Measurements from ENCODE around the gene RBM20. TPM values are rescaled to one million over a fixed set of nuclear protein-coding genes. Genes with fewer than 3 reads are reported as not detected.

Gene RBM20
- polyA plus RNA-seq, 1 donor = 0.96 TPM

DNA sequence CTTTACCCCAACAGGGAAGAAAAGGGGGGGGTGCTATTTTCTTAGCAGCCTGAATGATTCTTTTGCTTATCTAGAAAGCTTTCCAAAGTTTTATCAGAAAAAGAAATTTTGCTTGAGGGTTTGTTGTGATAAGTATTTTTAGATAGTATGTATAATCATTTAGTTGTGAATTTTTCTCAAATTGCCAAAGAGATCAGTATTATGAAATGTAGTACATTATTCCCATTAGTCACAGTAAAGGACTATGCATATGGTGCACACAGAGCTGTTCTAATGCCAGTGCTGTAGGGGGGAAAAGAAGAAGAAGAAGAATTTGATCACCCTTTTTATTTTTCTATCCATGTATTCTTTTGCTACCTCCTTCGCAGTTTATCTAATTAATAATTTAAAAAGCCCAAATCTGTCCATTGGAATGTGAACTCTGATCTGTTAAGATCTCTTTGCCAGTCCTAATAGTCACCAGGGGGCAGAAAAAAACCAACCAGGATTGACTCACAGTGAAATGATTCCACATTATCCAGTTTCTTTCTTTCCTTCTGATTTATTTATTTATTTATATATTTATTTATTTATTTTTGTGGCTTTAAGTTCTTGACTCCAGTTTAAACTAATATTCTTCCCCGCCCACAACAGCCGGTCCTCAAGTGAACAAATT, 4.7 kb downstream of the RBM20 start:
- no peak overlapping the region for H3K27ac ChIP-seq (ENCODE audit: low read length)
- DNase-seq = no peak
- H3K4me3 ChIP-seq (ENCODE audit: low read length) = no peak overlapping the region
- no peaks in the 10 kb centered on the region for H3K9me3 ChIP-seq (ENCODE audit: control insufficient read depth, low read depth, low read length)
- H3K4me1 ChIP-seq (ENCODE audit: control insufficient read depth, insufficient read depth, low read length) = peaks cover 3% of the 10 kb centered on the region
- peaks cover 54% of the 10 kb centered on the region for H3K27me3 ChIP-seq (ENCODE audit: control insufficient read depth, insufficient read depth, low read length)
- no peaks in the 10 kb centered on the region for H3K36me3 ChIP-seq (ENCODE audit: control insufficient read depth, insufficient read depth, low read length)
- WGBS (ENCODE audit: insufficient coverage, low lambda C conversion rate) = 100% methylated on average over 1 of the region's 3 CpGs

DNA sequence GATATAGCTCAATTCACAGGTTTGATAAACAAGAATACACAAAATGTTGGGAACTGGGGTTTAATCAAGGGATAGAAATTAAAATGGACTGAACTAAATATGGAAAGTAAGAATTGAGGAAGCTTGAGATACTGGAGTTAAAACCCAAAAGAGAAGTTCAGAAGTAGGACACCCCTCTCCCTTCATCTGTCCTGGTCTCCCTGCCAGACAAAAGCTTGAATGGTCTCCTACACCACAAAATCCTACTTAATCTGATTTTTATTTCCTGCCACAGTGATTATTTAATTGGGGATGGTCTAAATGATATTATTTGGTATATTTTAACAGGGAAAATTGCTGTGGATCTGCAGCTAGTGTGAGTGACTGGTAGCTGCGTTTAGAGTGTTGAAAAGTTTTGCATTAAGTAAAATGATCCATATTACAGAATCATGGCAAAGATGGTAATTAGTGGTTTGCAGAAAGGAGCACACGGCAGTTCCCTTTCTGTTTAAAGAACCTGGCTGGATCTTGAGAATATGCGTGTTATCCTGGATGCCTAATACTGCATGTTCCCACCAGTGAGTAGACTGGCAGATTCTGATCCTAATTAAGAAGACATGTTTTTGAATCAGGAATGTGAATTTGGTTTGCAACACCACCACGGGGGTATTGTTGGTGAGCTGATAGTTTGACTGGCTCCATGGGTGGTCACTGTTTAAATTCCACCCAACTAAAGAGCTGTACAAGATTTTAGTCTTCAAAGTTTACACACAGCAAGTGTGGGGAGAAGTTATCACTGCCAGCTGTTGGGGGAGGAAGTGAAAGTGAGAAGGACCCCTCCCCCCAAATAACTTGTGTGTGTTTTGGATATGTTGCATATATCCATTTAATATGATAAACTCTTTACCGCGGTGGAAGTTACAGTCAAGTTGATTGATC, 5.5 kb downstream of the RBM20 start:
- peaks cover 51% of the 10 kb centered on the region for H3K27me3 ChIP-seq (ENCODE audit: control insufficient read depth, insufficient read depth, low read length)
- DNase-seq = no peak
- no peak overlapping the region for H3K4me3 ChIP-seq (ENCODE audit: low read length)
- H3K36me3 ChIP-seq (ENCODE audit: control insufficient read depth, insufficient read depth, low read length) = no peaks in the 10 kb centered on the region
- WGBS (ENCODE audit: insufficient coverage, low lambda C conversion rate) = 54% methylated on average over 3 of the region's 6 CpGs
- peaks cover 1% of the 10 kb centered on the region for H3K4me1 ChIP-seq (ENCODE audit: control insufficient read depth, insufficient read depth, low read length)
- H3K9me3 ChIP-seq (ENCODE audit: control insufficient read depth, low read depth, low read length) = no peaks in the 10 kb centered on the region
- no peak overlapping the region for H3K27ac ChIP-seq (ENCODE audit: low read length)

DNA sequence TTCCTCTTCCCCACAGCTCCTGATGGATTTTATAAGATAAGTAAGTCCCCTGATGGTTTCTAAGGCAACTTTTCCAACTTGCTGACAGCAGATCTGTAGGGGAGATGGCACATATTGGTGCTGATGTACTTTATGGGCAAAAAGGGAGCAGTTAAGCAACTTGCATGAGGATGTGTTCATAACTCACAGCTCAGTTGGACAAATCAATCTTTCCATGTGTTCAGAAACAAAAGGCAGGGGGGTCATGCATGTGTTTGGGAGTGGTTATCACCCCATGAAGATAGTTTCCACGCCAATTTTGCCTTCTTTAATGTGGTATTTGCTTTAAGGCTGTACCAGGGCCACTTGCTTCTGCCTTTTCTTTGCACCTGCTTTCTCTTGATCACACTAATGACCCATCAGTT, 6.1 kb downstream of the RBM20 start:
- Histone ChIP-seq H3K9me3 (ENCODE audit: control insufficient read depth, low read depth, low read length) (no peaks in the 10 kb centered on the region), H3K36me3 (ENCODE audit: control insufficient read depth, insufficient read depth, low read length) (no peaks in the 10 kb centered on the region), H3K4me1 (ENCODE audit: control insufficient read depth, insufficient read depth, low read length) (no peaks in the 10 kb centered on the region), H3K27me3 (ENCODE audit: control insufficient read depth, insufficient read depth, low read length) (peaks cover 44% of the 10 kb centered on the region), H3K4me3 (ENCODE audit: low read length) (no peak overlapping the region), H3K27ac (ENCODE audit: low read length) (no peak overlapping the region)
- WGBS (ENCODE audit: insufficient coverage, low lambda C conversion rate) = no CpG with 5 or more reads among the region's 1 CpG
- no peak for DNase-seq

GRCh38 chr10:110651044-110651958, 7.2 kb downstream of the RBM20 start:
- Histone ChIP-seq H3K9me3 (ENCODE audit: control insufficient read depth, low read depth, low read length) (no peaks in the 10 kb centered on the region), H3K36me3 (ENCODE audit: control insufficient read depth, insufficient read depth, low read length) (no peaks in the 10 kb centered on the region), H3K27me3 (ENCODE audit: control insufficient read depth, insufficient read depth, low read length) (peaks cover 38% of the 10 kb centered on the region), H3K4me1 (ENCODE audit: control insufficient read depth, insufficient read depth, low read length) (no peaks in the 10 kb centered on the region), H3K27ac (ENCODE audit: low read length) (no peak overlapping the region), H3K4me3 (ENCODE audit: low read length) (no peak overlapping the region)
- DNase-seq = no peak
- no CpG with 5 or more reads among the region's 12 CpGs for WGBS (ENCODE audit: insufficient coverage, low lambda C conversion rate)

DNA sequence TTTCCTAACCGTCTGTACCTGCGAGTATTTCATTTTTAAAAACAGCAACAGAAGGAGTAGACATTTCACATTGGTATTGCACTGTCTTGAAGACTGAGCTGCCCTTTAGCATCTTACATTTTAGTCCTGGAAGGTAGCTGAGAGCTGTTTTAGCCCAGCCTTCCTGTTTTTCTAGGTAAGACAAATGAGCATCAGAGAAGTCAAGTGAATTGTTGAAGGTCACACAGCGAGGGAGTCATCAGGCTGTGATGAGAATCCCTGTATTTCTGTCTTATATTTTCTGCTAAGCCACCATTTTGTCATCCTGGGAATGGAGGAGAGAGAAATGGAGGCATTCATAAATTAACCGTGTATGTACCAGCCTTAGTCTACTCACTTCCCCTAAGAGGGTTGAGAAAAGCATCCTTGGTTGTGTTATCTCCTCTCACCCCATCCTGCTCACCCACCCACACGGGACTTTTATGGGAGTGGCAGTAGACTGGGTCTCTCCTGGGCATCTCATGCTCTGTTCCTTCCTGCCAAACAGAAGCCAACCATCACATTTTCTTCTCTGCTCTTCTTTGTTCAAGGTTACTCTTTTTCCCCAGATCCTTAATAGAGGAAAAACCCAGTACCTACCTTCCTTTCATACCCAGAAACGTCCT, 8.5 kb downstream of the RBM20 start:
- Histone ChIP-seq H3K4me1 (ENCODE audit: control insufficient read depth, insufficient read depth, low read length) (no peaks in the 10 kb centered on the region), H3K4me3 (ENCODE audit: low read length) (no peak overlapping the region), H3K27ac (ENCODE audit: low read length) (no peak overlapping the region), H3K9me3 (ENCODE audit: control insufficient read depth, low read depth, low read length) (no peaks in the 10 kb centered on the region), H3K36me3 (ENCODE audit: control insufficient read depth, insufficient read depth, low read length) (no peaks in the 10 kb centered on the region), H3K27me3 (ENCODE audit: control insufficient read depth, insufficient read depth, low read length) (peaks cover 35% of the 10 kb centered on the region)
- no peak for DNase-seq
- 96% methylated on average over 4 of the region's 6 CpGs for WGBS (ENCODE audit: insufficient coverage, low lambda C conversion rate)

DNA sequence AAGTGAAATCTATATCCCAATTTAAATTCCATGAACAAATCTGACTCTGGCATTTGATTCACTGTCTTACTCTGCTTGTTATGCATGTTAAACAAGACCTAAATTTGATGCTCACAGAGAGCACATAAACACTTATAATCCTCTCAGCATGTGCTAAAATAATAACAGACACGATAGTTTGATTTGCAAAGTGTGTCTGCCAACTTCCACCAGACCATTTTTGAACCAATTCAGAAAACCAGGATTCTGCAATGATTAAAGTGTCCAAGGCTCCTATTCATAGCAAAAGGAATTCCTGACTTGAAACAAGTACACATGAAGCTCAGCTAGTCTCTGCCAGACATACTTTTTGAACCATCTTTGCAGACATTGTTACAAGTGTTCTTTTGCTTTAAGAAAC, 11.2 kb downstream of the RBM20 start:
- WGBS (ENCODE audit: insufficient coverage, low lambda C conversion rate) = no CpG with 5 or more reads among the region's 1 CpG
- Histone ChIP-seq H3K36me3 (ENCODE audit: control insufficient read depth, insufficient read depth, low read length) (no peaks in the 10 kb centered on the region), H3K27me3 (ENCODE audit: control insufficient read depth, insufficient read depth, low read length) (peaks cover 24% of the 10 kb centered on the region), H3K4me1 (ENCODE audit: control insufficient read depth, insufficient read depth, low read length) (no peaks in the 10 kb centered on the region), H3K9me3 (ENCODE audit: control insufficient read depth, low read depth, low read length) (no peaks in the 10 kb centered on the region), H3K27ac (ENCODE audit: low read length) (no peak overlapping the region), H3K4me3 (ENCODE audit: low read length) (no peak overlapping the region)
- DNase-seq = no peak

DNA sequence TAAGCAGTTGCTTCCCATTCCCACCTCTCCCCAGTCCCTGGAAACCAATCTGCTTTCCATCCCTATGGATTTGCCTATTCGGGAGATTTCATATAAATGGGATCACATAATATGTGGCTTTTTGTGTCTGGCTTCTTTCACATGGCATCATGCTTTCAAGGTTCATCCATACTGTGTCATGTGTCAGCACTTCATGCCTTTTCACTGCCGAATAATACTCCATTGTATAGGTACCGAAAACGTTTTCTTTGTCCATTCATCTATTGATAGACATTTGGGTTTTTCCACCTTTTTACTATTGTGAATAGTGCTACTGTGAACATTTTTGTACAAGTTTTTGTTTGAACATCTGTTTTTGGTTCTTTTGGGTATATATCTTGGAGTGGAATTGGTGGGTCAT, 12.5 kb downstream of the RBM20 start:
- Histone ChIP-seq H3K4me1 (ENCODE audit: control insufficient read depth, insufficient read depth, low read length) (no peaks in the 10 kb centered on the region), H3K9me3 (ENCODE audit: control insufficient read depth, low read depth, low read length) (no peaks in the 10 kb centered on the region), H3K36me3 (ENCODE audit: control insufficient read depth, insufficient read depth, low read length) (no peaks in the 10 kb centered on the region), H3K27me3 (ENCODE audit: control insufficient read depth, insufficient read depth, low read length) (peaks cover 18% of the 10 kb centered on the region), H3K4me3 (ENCODE audit: low read length) (no peak overlapping the region), H3K27ac (ENCODE audit: low read length) (no peak overlapping the region)
- DNase-seq = no peak
- no CpG with 5 or more reads among the region's 4 CpGs for WGBS (ENCODE audit: insufficient coverage, low lambda C conversion rate)

GRCh38 chr10:110657973-110658691, 14.0 kb downstream of the RBM20 start:
- no peaks in the 10 kb centered on the region for H3K36me3 ChIP-seq (ENCODE audit: control insufficient read depth, insufficient read depth, low read length)
- no peak overlapping the region for H3K4me3 ChIP-seq (ENCODE audit: low read length)
- no peak overlapping the region for H3K27ac ChIP-seq (ENCODE audit: low read length)
- H3K9me3 ChIP-seq (ENCODE audit: control insufficient read depth, low read depth, low read length) = no peaks in the 10 kb centered on the region
- DNase-seq = no peak
- H3K27me3 ChIP-seq (ENCODE audit: control insufficient read depth, insufficient read depth, low read length) = peaks cover 11% of the 10 kb centered on the region
- no peaks in the 10 kb centered on the region for H3K4me1 ChIP-seq (ENCODE audit: control insufficient read depth, insufficient read depth, low read length)
- WGBS (ENCODE audit: insufficient coverage, low lambda C conversion rate) = 100% methylated on average over 1 of the region's 11 CpGs

GRCh38 chr10:110659558-110659957, 15.4 kb downstream of the RBM20 start:
- no peaks in the 10 kb centered on the region for H3K36me3 ChIP-seq (ENCODE audit: control insufficient read depth, insufficient read depth, low read length)
- no peak overlapping the region for H3K27ac ChIP-seq (ENCODE audit: low read length)
- DNase-seq = no peak
- no peak overlapping the region for H3K4me3 ChIP-seq (ENCODE audit: low read length)
- H3K4me1 ChIP-seq (ENCODE audit: control insufficient read depth, insufficient read depth, low read length) = no peaks in the 10 kb centered on the region
- 82% methylated on average over 1 of the region's 1 CpG for WGBS (ENCODE audit: insufficient coverage, low lambda C conversion rate)
- H3K9me3 ChIP-seq (ENCODE audit: control insufficient read depth, low read depth, low read length) = no peaks in the 10 kb centered on the region
- peaks cover 4% of the 10 kb centered on the region for H3K27me3 ChIP-seq (ENCODE audit: control insufficient read depth, insufficient read depth, low read length)
